22Rv1 (cell line): Measurements from ENCODE around the gene ZBED4.
A peak's percentile ranks its signal among the peaks of the same experiment; 100 is the strongest.

Experiments
- H3K27ac ChIP-seq: fragments of 450-650 bp; 2 replicates; pipeline ENCODE4 v1.5.1; 2017
- ZFX ChIP-seq: fragments of 450-650 bp; IDR thresholded peaks from 2 replicates; pipeline ENCODE4 v1.6.1; 2017; ENCODE audit warnings: antibody characterized with exemption, borderline replicate concordance
- TF ChIP-seq, protein P1 (sequence below): fragments of 450-650 bp; IDR thresholded peaks from 2 replicates; pipeline ENCODE4 v1.5.1; 2017; ENCODE audit warnings: mild to moderate bottlenecking

The ZBED4 gene

GRCh38 chr22:49824185-49824925 is 29.3 kb upstream of the ZBED4 start:
- TF ChIP-seq ZFX: no peak
- TF ChIP-seq, protein P1, sequence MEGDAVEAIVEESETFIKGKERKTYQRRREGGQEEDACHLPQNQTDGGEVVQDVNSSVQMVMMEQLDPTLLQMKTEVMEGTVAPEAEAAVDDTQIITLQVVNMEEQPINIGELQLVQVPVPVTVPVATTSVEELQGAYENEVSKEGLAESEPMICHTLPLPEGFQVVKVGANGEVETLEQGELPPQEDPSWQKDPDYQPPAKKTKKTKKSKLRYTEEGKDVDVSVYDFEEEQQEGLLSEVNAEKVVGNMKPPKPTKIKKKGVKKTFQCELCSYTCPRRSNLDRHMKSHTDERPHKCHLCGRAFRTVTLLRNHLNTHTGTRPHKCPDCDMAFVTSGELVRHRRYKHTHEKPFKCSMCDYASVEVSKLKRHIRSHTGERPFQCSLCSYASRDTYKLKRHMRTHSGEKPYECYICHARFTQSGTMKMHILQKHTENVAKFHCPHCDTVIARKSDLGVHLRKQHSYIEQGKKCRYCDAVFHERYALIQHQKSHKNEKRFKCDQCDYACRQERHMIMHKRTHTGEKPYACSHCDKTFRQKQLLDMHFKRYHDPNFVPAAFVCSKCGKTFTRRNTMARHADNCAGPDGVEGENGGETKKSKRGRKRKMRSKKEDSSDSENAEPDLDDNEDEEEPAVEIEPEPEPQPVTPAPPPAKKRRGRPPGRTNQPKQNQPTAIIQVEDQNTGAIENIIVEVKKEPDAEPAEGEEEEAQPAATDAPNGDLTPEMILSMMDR: no peak
- H3K27ac ChIP-seq: no peak overlapping the region

- TF ChIP-seq, protein P1: no peak
- TF ChIP-seq ZFX: no peak
These were observed 28.7 kb upstream of the ZBED4 start for GRCh38 chr22:49824936-49825335.

GRCh38 chr22:49825436-49825835 is 28.2 kb upstream of the ZBED4 start:
- H3K27ac ChIP-seq: 0 out of 2 replicates have a peak overlapping the region, but pooled peaks have one; percentile 75
- TF ChIP-seq ZFX: no peak
- TF ChIP-seq, protein P1: no peak

More at GRCh38 chr22:49824936-49825335, 28.7 kb upstream of the ZBED4 start:
- H3K27ac ChIP-seq: no peak overlapping the region

GRCh38 chr22:49825944-49826602 is 27.6 kb upstream of the ZBED4 start:
- H3K27ac ChIP-seq: peak overlapping the region; percentile 75
- TF ChIP-seq, protein P1: no peak
- TF ChIP-seq ZFX: no peak

GRCh38 chr22:49826603-49827270 is 26.9 kb upstream of the ZBED4 start:
- peak overlapping the region; percentile 75 for H3K27ac ChIP-seq
- TF ChIP-seq, protein P1: no peak
- TF ChIP-seq ZFX: no peak

DNA sequence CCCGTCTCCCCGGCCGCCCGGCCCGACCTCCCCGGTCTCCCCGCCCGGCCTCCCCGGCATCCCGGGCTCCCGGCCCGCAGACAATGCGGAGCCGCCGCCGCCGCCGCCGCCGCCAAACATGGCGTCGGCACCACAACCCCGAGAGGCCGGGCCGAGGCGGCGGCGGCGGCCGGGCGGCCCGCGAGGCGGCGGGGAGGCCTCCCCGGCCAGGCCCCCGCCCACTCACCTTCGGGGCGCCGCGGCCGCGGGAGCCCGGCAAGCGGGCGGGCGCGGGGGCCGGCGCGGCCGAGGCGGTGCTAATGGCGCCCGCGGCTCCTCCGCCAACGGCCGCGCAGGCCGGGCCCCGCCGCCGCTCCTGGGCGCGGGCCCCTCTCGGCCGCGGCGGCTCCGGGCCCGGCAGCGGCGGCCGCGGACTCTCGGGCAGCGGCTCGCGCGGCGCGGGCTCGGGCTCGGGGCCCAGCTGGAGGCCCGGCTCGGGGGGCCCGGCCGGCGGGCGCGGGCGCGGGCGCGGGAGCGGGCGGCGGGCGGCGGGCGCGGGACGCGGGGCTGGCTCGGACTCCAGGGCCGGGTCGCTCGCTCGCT is 26.3 kb upstream of the ZBED4 start:
- no peak for TF ChIP-seq ZFX
- TF ChIP-seq, protein P1: no peak
- peak overlapping the region; percentile 75 for H3K27ac ChIP-seq
